Measurements from ENCODE around the gene IRF9. TPM values are rescaled to one million over a fixed set of nuclear protein-coding genes. Genes with fewer than 3 reads are reported as not detected.

The IRF9 gene
- total and polyA plus RNA-seq, 2 of the 13 experiments (the other 11 are each of a cell fraction or from before 2014, with no cell fraction given), result 14.9 to 49.7 TPM

DNA sequence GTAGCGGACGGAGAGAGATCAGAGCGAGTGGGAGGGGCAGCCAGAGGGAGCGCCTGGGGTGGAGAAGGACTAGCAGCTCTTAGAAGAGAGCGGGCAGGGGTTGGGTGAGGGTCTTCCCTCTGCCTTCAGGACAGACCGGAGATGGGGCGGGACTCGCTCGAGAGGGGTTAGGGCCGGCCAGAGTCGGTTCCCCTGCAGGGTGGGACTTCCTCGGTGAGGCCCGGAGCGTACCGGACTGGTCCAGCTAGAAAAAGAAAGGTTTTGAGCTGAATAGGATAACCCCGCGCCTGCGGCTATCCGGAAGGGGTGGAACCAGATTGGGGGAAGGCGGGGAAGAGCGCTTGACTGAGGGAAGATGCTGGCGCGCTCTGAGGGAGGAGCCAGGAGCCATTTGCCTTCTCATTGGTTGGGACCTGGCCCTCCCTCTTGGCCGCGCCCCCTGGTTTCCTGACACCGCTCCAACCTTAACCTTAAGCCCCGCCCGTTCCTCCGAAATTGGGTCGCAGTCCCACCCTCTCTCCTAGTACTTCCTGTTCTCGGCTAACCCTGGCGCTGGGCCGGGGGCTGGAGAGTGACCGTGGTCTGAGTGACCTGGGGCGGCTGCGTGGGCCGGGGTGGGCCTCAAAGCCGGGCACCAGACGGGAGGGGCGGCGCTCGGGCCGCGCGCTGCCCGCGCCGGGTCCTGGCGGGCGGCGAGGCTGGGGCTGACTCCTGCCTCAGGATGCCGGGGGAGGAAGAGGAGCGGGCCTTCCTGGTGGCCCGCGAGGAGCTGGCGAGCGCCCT is 13.9 kb upstream of the IRF9 start, which contains the start of gene RNF31 (continued):
- peak; percentile 69; the same call in 1 of the 2 replicates for TF ChIP-seq KDM2A (CRISPR knock-in tag; IDR thresholded peaks at IDR 0.05; ENCODE audit: borderline replicate concordance, low read depth)
- TF ChIP-seq ZNF556 (CRISPR knock-in tag; IDR thresholded peaks at IDR 0.05; ENCODE audit: borderline replicate concordance), result peak; percentile 57; the same call in 1 of the 2 replicates
- TF ChIP-seq SMARCE1 (IDR thresholded peaks at IDR 0.05; ENCODE audit: borderline replicate concordance), result no peak
- no peak for TF ChIP-seq HOXA7 (CRISPR knock-in tag; IDR thresholded peaks at IDR 0.05)
- peak; percentile 46 for TF ChIP-seq ZNF331 (CRISPR knock-in tag; IDR thresholded peaks at IDR 0.05)
- TF ChIP-seq CBX1 (IDR thresholded peaks at IDR 0.05; ENCODE audit: low read depth), result peak; percentile 15
- TF ChIP-seq, protein P1, sequence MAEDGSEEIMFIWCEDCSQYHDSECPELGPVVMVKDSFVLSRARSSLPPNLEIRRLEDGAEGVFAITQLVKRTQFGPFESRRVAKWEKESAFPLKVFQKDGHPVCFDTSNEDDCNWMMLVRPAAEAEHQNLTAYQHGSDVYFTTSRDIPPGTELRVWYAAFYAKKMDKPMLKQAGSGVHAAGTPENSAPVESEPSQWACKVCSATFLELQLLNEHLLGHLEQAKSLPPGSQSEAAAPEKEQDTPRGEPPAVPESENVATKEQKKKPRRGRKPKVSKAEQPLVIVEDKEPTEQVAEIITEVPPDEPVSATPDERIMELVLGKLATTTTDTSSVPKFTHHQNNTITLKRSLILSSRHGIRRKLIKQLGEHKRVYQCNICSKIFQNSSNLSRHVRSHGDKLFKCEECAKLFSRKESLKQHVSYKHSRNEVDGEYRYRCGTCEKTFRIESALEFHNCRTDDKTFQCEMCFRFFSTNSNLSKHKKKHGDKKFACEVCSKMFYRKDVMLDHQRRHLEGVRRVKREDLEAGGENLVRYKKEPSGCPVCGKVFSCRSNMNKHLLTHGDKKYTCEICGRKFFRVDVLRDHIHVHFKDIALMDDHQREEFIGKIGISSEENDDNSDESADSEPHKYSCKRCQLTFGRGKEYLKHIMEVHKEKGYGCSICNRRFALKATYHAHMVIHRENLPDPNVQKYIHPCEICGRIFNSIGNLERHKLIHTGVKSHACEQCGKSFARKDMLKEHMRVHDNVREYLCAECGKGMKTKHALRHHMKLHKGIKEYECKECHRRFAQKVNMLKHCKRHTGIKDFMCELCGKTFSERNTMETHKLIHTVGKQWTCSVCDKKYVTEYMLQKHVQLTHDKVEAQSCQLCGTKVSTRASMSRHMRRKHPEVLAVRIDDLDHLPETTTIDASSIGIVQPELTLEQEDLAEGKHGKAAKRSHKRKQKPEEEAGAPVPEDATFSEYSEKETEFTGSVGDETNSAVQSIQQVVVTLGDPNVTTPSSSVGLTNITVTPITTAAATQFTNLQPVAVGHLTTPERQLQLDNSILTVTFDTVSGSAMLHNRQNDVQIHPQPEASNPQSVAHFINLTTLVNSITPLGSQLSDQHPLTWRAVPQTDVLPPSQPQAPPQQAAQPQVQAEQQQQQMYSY (CRISPR knock-in tag; IDR thresholded peaks at IDR 0.05), result no peak; the same call in 1 of the 2 replicates
- TF ChIP-seq YEATS4 (CRISPR knock-in tag; IDR thresholded peaks at IDR 0.05; ENCODE audit: borderline replicate concordance), result peak; percentile 86
- peak; percentile 89; the same call in 1 of the 2 replicates for TF ChIP-seq ZSCAN20 (CRISPR knock-in tag; IDR thresholded peaks at IDR 0.05; ENCODE audit: borderline replicate concordance)
- TF ChIP-seq SP2 (CRISPR knock-in tag; IDR thresholded peaks at IDR 0.05), result no peak
- TF ChIP-seq CAMTA2 (CRISPR knock-in tag; IDR thresholded peaks at IDR 0.05; ENCODE audit: borderline replicate concordance), result 0 out of 2 replicates have a peak, but pooled peaks have one; percentile 2
- TF ChIP-seq, protein P2, sequence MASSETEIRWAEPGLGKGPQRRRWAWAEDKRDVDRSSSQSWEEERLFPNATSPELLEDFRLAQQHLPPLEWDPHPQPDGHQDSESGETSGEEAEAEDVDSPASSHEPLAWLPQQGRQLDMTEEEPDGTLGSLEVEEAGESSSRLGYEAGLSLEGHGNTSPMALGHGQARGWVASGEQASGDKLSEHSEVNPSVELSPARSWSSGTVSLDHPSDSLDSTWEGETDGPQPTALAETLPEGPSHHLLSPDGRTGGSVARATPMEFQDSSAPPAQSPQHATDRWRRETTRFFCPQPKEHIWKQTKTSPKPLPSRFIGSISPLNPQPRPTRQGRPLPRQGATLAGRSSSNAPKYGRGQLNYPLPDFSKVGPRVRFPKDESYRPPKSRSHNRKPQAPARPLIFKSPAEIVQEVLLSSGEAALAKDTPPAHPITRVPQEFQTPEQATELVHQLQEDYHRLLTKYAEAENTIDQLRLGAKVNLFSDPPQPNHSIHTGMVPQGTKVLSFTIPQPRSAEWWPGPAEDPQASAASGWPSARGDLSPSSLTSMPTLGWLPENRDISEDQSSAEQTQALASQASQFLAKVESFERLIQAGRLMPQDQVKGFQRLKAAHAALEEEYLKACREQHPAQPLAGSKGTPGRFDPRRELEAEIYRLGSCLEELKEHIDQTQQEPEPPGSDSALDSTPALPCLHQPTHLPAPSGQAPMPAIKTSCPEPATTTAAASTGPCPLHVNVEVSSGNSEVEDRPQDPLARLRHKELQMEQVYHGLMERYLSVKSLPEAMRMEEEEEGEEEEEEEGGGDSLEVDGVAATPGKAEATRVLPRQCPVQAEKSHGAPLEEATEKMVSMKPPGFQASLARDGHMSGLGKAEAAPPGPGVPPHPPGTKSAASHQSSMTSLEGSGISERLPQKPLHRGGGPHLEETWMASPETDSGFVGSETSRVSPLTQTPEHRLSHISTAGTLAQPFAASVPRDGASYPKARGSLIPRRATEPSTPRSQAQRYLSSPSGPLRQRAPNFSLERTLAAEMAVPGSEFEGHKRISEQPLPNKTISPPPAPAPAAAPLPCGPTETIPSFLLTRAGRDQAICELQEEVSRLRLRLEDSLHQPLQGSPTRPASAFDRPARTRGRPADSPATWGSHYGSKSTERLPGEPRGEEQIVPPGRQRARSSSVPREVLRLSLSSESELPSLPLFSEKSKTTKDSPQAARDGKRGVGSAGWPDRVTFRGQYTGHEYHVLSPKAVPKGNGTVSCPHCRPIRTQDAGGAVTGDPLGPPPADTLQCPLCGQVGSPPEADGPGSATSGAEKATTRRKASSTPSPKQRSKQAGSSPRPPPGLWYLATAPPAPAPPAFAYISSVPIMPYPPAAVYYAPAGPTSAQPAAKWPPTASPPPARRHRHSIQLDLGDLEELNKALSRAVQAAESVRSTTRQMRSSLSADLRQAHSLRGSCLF (CRISPR knock-in tag; IDR thresholded peaks at IDR 0.05; ENCODE audit: borderline replicate concordance), result no peak
- TF ChIP-seq, protein P3, sequence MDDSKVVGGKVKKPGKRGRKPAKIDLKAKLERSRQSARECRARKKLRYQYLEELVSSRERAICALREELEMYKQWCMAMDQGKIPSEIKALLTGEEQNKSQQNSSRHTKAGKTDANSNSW (CRISPR knock-in tag; IDR thresholded peaks at IDR 0.05; ENCODE audit: borderline replicate concordance), result no peak; the same call in 1 of the 2 replicates
- TF ChIP-seq ZNF282 (IDR thresholded peaks at IDR 0.05; ENCODE audit: partially characterized antibody), result no peak

All from HepG2 (cell line).